Kidney capillary endothelial cell (primary cell): Measurements from ENCODE around the gene RBM19.

Experiments used
- DNase-seq: peaks from one replicate; pipeline ENCODE4 v3.0.0-alpha.2; 2018; ENCODE audit warnings: low spot score

Gene RBM19

GRCh38 chr12:113803759-113804140 lies 162.4 kb downstream of the RBM19 start:
- DNase-seq = no peak

- no peak for DNase-seq
Measured at GRCh38 chr12:113802966-113803758, 163.0 kb downstream of the RBM19 start.

GRCh38 chr12:113802000-113802749 lies 163.9 kb downstream of the RBM19 start:
- DNase-seq = no peak

- DNase-seq = no peak
Measured at GRCh38 chr12:113800201-113800600, 165.9 kb downstream of the RBM19 start.

- DNase-seq = no peak
Measured at GRCh38 chr12:113798552-113798951, 167.6 kb downstream of the RBM19 start.

- DNase-seq = no peak
Measured at GRCh38 chr12:113797535-113797868, 168.6 kb downstream of the RBM19 start.

- DNase-seq = peak; percentile 19
Measured at GRCh38 chr12:113796852-113797534, 169.1 kb downstream of the RBM19 start.

GRCh38 chr12:113796066-113796827 lies 169.9 kb downstream of the RBM19 start:
- no peak for DNase-seq

GRCh38 chr12:113795445-113795844 lies 170.7 kb downstream of the RBM19 start:
- no peak for DNase-seq

GRCh38 chr12:113794774-113795173 lies 171.4 kb downstream of the RBM19 start:
- DNase-seq = no peak

- DNase-seq = no peak
Measured at GRCh38 chr12:113793250-113793649, 172.9 kb downstream of the RBM19 start.

- no peak for DNase-seq
Measured at GRCh38 chr12:113792450-113792849, 173.7 kb downstream of the RBM19 start.

GRCh38 chr12:113788020-113788856 lies 177.9 kb downstream of the RBM19 start:
- DNase-seq = no peak

- no peak for DNase-seq
Measured at GRCh38 chr12:113786107-113786506, 180.0 kb downstream of the RBM19 start.

GRCh38 chr12:113783811-113784210 lies 182.3 kb downstream of the RBM19 start:
- DNase-seq = no peak

GRCh38 chr12:113782873-113783272 lies 183.3 kb downstream of the RBM19 start:
- DNase-seq = no peak

- DNase-seq = peak; percentile 48
Measured at GRCh38 chr12:113781415-113782198, 184.5 kb downstream of the RBM19 start.

- DNase-seq = no peak
Measured at GRCh38 chr12:113779774-113780173, 186.4 kb downstream of the RBM19 start.

- no peak for DNase-seq
Measured at GRCh38 chr12:113778432-113779132, 187.5 kb downstream of the RBM19 start.

GRCh38 chr12:113777751-113778150 lies 188.4 kb downstream of the RBM19 start:
- no peak for DNase-seq
